Left lung (tissue), 14 donors: ENCODE results near the gene RIT2. TPM values are rescaled to one million over a fixed set of nuclear protein-coding genes. Genes with fewer than 3 reads are reported as not detected.

Experiments used
- ATAC-seq: fragments of 200-7000 bp; cut with Tn5 transposase; one replicate; pipeline ENCODE4 v1.9.1; 2020; ENCODE audit warnings: moderate library complexity
- DNase-seq, 4 donors: peaks; one replicate each; pipeline ENCODE4 v3.0.0-alpha.2; 2013 to 2020
- H3K27ac ChIP-seq, 2 donors: fragments of 200-600 bp; sonication (generic) in 1 of 2; one replicate each; pipeline versions ENCODE4 v1.5.0 to v1.8.0; 2020 to 2021
- H3K27me3 ChIP-seq, 2 donors: fragments of 200-600 bp; sonication (generic) in 1 of 2; one replicate each; pipeline versions ENCODE4 v1.5.0 to v1.8.0; 2020 to 2021
- H3K36me3 ChIP-seq, 2 donors: fragments of 200-600 bp; sonication (generic) in 1 of 2; one replicate each; pipeline versions ENCODE4 v1.5.0 to v1.8.0; 2020 to 2021
- H3K4me1 ChIP-seq, 2 donors: fragments of 200-600 bp; one replicate each; pipeline ENCODE4 v1.8.0; 2021
- H3K4me3 ChIP-seq, 2 donors: fragments of 200-600 bp; sonication (generic) in 1 of 2; one replicate each; pipeline versions ENCODE4 v1.5.0 to v1.8.0; 2020 to 2021; ENCODE audit warnings: mild to moderate bottlenecking in 1 of 2
- H3K9me3 ChIP-seq, 2 donors: fragments of 200-600 bp; sonication (generic) in 1 of 2; one replicate each; pipeline versions ENCODE4 v1.5.0 to v1.8.0; 2020 to 2021
- CTCF ChIP-seq, 2 donors: fragments of 200-600 bp; sonication (generic) in 1 of 2; IDR thresholded peaks; one replicate each; pipeline versions ENCODE4 v1.5.0 to v1.8.0; 2021; ENCODE audit warnings: antibody characterized with exemption in 2 of 2
- intact Hi-C, 2 donors: fragments of 100-400 bp; cut with DNase I; formaldehyde crosslinking; loops; one replicate each; pipeline versions ENCODE4 v1.11.2 to v1.14.2; 2022
- long read RNA-seq, 12 donors: library from polyadenylated mRNA in 2 of 12; unstranded in 2 of 12; transcript quantifications; one replicate each; pipeline ENCODE4 v2.0.0 and lab custom pipeline, GENCODE V29; 2019 to 2026
- polyA plus RNA-seq, 6 donors: library from polyadenylated mRNA; unstranded; fragments of 120-200 nt; gene quantifications; one replicate each; pipeline ENCODE4 v1.2.1, GENCODE V29; 2013; ENCODE audit not compliant: insufficient read length in 6 of 6
- total RNA-seq, 2 donors: library from RNA; stranded (reverse); fragmentation: NEBNext Ultra II Directional; extraction: Animal tissue kit (Norgen Biotek cat#: 25700); gene quantifications; one replicate each; pipeline ENCODE4 v1.2.1, GENCODE V29; 2021
- donor health status: DM: no; HTN: yes; CAD: no.
- donor health status: DM: no; HTN: no; CAD: no.

The RIT2 gene
- total RNA-seq, result not detected
- not detected for polyA plus RNA-seq
- long read RNA-seq, donor 1, result 0 reads
- long read RNA-seq, donor 2, result 0 reads
- long read RNA-seq, donor 3, result 0 reads
- long read RNA-seq, donor 4, result 0 reads
- long read RNA-seq, donor 5, result 0 reads
- long read RNA-seq, donor 6, result 0 reads
- long read RNA-seq, donor 7, result 0 reads
- long read RNA-seq, donor 8, result 0 reads
- long read RNA-seq, donor 9, result 0 reads
- long read RNA-seq, donor 10, result 0 reads
- long read RNA-seq, donor 11, result 0 reads
- long read RNA-seq, donor 12, result 0 reads

GRCh38 chr18:43115076-43115921 lies at the start of gene RIT2:
Gene RIT2, minus strand, starts transcription at chr18:43115685.
- intact Hi-C loops, result no loop called here
- Histone ChIP-seq H3K27ac (no peak within 1 kb of the TSS), H3K9me3 (no peaks in the 10 kb centered on the region), H3K4me3 (no peak within 1 kb of the TSS), H3K4me1 (no peaks in the 10 kb centered on the region), H3K27me3 (no peaks in the 10 kb centered on the region), H3K36me3 (no peaks in the 10 kb centered on the region)
- no peak for TF ChIP-seq CTCF (IDR thresholded peaks at IDR 0.05)
- no peak for DNase-seq
- ATAC-seq, result no peak

- DNase-seq (no peak), ATAC-seq (no peak)
- Histone ChIP-seq H3K4me1 (no peaks in the 10 kb centered on the region), H3K27me3 (no peaks in the 10 kb centered on the region), H3K9me3 (peaks cover 0 to 28% of the 10 kb centered on the region in 2 donors), H3K27ac (no peak overlapping the region), H3K4me3 (no peak overlapping the region), H3K36me3 (no peaks in the 10 kb centered on the region)
- TF ChIP-seq CTCF (IDR thresholded peaks at IDR 0.05), result no peak
- intact Hi-C loops, result no loop called here
These were observed 46.0 kb upstream of the RIT2 start for GRCh38 chr18:43161528-43161927.

GRCh38 chr18:43160509-43160908 lies 45.0 kb upstream of the RIT2 start:
- Histone ChIP-seq H3K27ac (no peak overlapping the region), H3K4me3 (no peak overlapping the region), H3K27me3 (no peaks in the 10 kb centered on the region), H3K9me3 (peaks cover 0 to 19% of the 10 kb centered on the region in 2 donors), H3K36me3 (no peaks in the 10 kb centered on the region), H3K4me1 (no peaks in the 10 kb centered on the region)
- DNase-seq (no peak), ATAC-seq (no peak)
- intact Hi-C loops, result no loop called here
- no peak for TF ChIP-seq CTCF (IDR thresholded peaks at IDR 0.05)

- DNase-seq, result no peak
- no peaks in the 10 kb centered on the region for H3K27me3 ChIP-seq
- no peak overlapping the region for H3K4me3 ChIP-seq
- H3K27ac ChIP-seq, result no peak overlapping the region
- no peaks in the 10 kb centered on the region for H3K4me1 ChIP-seq
- intact Hi-C loops, result no loop called here
- peaks cover 0 to 13% of the 10 kb centered on the region in 2 donors for H3K9me3 ChIP-seq
- TF ChIP-seq CTCF (IDR thresholded peaks at IDR 0.05), result no peak
- no peaks in the 10 kb centered on the region for H3K36me3 ChIP-seq
- no peak for ATAC-seq
These were observed 44.4 kb upstream of the RIT2 start for GRCh38 chr18:43159926-43160325.

GRCh38 chr18:43159086-43159770 lies 43.7 kb upstream of the RIT2 start:
- H3K4me1 ChIP-seq, result no peaks in the 10 kb centered on the region
- H3K27ac ChIP-seq, result no peak overlapping the region
- peak in 2 of 4 donors; percentile 7 to 62 for DNase-seq
- intact Hi-C loops, result no loop called here
- TF ChIP-seq CTCF (IDR thresholded peaks at IDR 0.05), result no peak
- no peaks in the 10 kb centered on the region for H3K36me3 ChIP-seq
- no peak for ATAC-seq
- H3K9me3 ChIP-seq, result peaks cover 0 to 8% of the 10 kb centered on the region in 2 donors
- H3K4me3 ChIP-seq, result no peak overlapping the region
- H3K27me3 ChIP-seq, result no peaks in the 10 kb centered on the region
